Forelimb muscle (tissue), 1 donor: ENCODE data around the gene GNA14. TPM values are rescaled to one million over a fixed set of nuclear protein-coding genes. Genes with fewer than 3 reads are reported as not detected.
"Not testable (repeated sequence)": the region's sequence is repeated elsewhere in the genome, so short reads cannot be mapped to it uniquely, and the experiment has no call there.

ENCODE experiments used
- DNase-seq: peaks from one replicate; pipeline ENCODE4 v3.0.0-alpha.2; 2013; ENCODE audit warnings: low read depth
- polyA plus RNA-seq: library from polyadenylated mRNA; unstranded; fragments of 120-200 nt; gene quantifications from one replicate; pipeline ENCODE4 v1.2.1, GENCODE V29; 2013; ENCODE audit not compliant: insufficient read length

GNA14 gene
- polyA plus RNA-seq, 1 donor, result 3.6 TPM

GRCh38 chr9:77408521-77408920 is 239.6 kb downstream of the GNA14 start:
- not testable (repeated sequence) for DNase-seq

- DNase-seq, result no peak
Measured at GRCh38 chr9:77403239-77403638, 244.9 kb downstream of the GNA14 start.

GRCh38 chr9:77402286-77402685 is 245.8 kb downstream of the GNA14 start:
- no peak for DNase-seq

- no peak for DNase-seq
Measured at GRCh38 chr9:77399964-77400363, 248.2 kb downstream of the GNA14 start.

GRCh38 chr9:77398581-77398980 is 249.5 kb downstream of the GNA14 start:
- not testable (repeated sequence) for DNase-seq

GRCh38 chr9:77392328-77392727 is 255.8 kb downstream of the GNA14 start:
- DNase-seq, result no peak

GRCh38 chr9:77391834-77392233 is 256.3 kb downstream of the GNA14 start:
- no peak for DNase-seq

- no peak for DNase-seq
Measured at GRCh38 chr9:77386187-77386586, 261.9 kb downstream of the GNA14 start.

- no peak for DNase-seq
Measured at GRCh38 chr9:77384406-77384805, 263.7 kb downstream of the GNA14 start.

GRCh38 chr9:77375956-77376532 is 272.1 kb downstream of the GNA14 start:
- DNase-seq, result no peak

- DNase-seq, result no peak
Measured at GRCh38 chr9:77374266-77374665, 273.9 kb downstream of the GNA14 start.
